H9 (cell line): ENCODE results near the gene NPIPA1. TPM values are rescaled to one million over a fixed set of nuclear protein-coding genes. Genes with fewer than 3 reads are reported as not detected.
"Not testable (repeated sequence)": the region's sequence is repeated elsewhere in the genome, so short reads cannot be mapped to it uniquely, and the experiment has no call there.

Experiments
- DNase-seq: peaks from one replicate; pipeline ENCODE4 v3.0.0-alpha.2; 2017
- H2AFZ ChIP-seq: one replicate; pipeline ENCODE4 v1.6.1; 2013; ENCODE audit warnings: mild to moderate bottlenecking, low read length, control low read depth, moderate library complexity
- H2AK5ac ChIP-seq: 2 replicates; pipeline ENCODE4 v1.6.1; 2013; ENCODE audit warnings: low read length, control low read depth, mixed read lengths; ENCODE audit not compliant: insufficient read length
- H2BK120ac ChIP-seq: one replicate; pipeline ENCODE4 v1.6.1; 2013; ENCODE audit warnings: low read depth, mild to moderate bottlenecking, low read length, control low read depth, inconsistent platforms; ENCODE audit not compliant: poor library complexity, severe bottlenecking
- H2BK12ac ChIP-seq: 2 replicates; pipeline ENCODE4 v1.6.1; 2013; ENCODE audit warnings: low read length, control low read depth, mixed read lengths, low read depth; ENCODE audit not compliant: insufficient read length
- H2BK15ac ChIP-seq: 2 replicates; pipeline ENCODE4 v1.6.1; 2013; ENCODE audit warnings: low read depth, low read length, control low read depth
- H2BK20ac ChIP-seq: one replicate; pipeline ENCODE4 v1.6.1; 2013; ENCODE audit warnings: low read depth, mild to moderate bottlenecking, low read length, control low read depth, inconsistent platforms; ENCODE audit not compliant: poor library complexity, severe bottlenecking
- H2BK5ac ChIP-seq: 2 replicates; pipeline ENCODE4 v1.6.1; 2013; ENCODE audit warnings: low read length, control low read depth, mixed read lengths; ENCODE audit not compliant: insufficient read length
- H3K14ac ChIP-seq: 2 replicates; pipeline ENCODE4 v1.6.1; 2013; ENCODE audit warnings: low read length, control low read depth; ENCODE audit not compliant: insufficient read depth
- H3K18ac ChIP-seq: 2 replicates; pipeline ENCODE4 v1.6.1; 2013; ENCODE audit warnings: low read depth, mild to moderate bottlenecking, mixed read lengths, low read length, control low read depth; ENCODE audit not compliant: insufficient read length
- H3K23ac ChIP-seq: 2 replicates; pipeline ENCODE4 v1.6.1; 2013; ENCODE audit warnings: low read length, control low read depth, mixed read lengths, low read depth; ENCODE audit not compliant: insufficient read length
- H3K23me2 ChIP-seq: 2 replicates; pipeline ENCODE4 v1.6.1; 2013; ENCODE audit warnings: low read depth, mild to moderate bottlenecking, mixed read lengths, low read length, control low read depth; ENCODE audit not compliant: insufficient read length, poor library complexity, severe bottlenecking
- H3K27ac ChIP-seq: 2 replicates; pipeline ENCODE4 v1.5.1; 2013; ENCODE audit warnings: low read length, control low read depth, mixed read lengths, low read depth; ENCODE audit not compliant: insufficient read length
- H3K27me3 ChIP-seq: 2 replicates; pipeline ENCODE4 v1.6.1; 2013; ENCODE audit warnings: low read length, control low read depth, inconsistent platforms; ENCODE audit not compliant: insufficient read depth
- H3K4ac ChIP-seq: 2 replicates; pipeline ENCODE4 v1.6.1; 2013; ENCODE audit warnings: low read depth, mild to moderate bottlenecking, control low read depth, inconsistent platforms, low read length, moderate library complexity
- H3K4me1 ChIP-seq: 2 replicates; pipeline ENCODE4 v1.6.1; 2013; ENCODE audit warnings: low read length, control low read depth, inconsistent platforms; ENCODE audit not compliant: insufficient read depth
- H3K4me2 ChIP-seq: 2 replicates; pipeline ENCODE4 v1.6.1; 2013; ENCODE audit warnings: low read length, control low read depth, mixed read lengths; ENCODE audit not compliant: insufficient read length, insufficient read depth
- H3K56ac ChIP-seq: 2 replicates; pipeline ENCODE4 v1.6.1; 2013; ENCODE audit warnings: low read depth, mild to moderate bottlenecking, mixed read lengths, low read length, control low read depth; ENCODE audit not compliant: insufficient read length
- H3K79me1 ChIP-seq: 2 replicates; pipeline ENCODE4 v1.6.1; 2013; ENCODE audit warnings: low read depth, mild to moderate bottlenecking, moderate library complexity, low read length, control low read depth, inconsistent platforms; ENCODE audit not compliant: insufficient read depth, poor library complexity, severe bottlenecking
- H3K79me2 ChIP-seq: 2 replicates; pipeline ENCODE4 v1.6.1; 2013; ENCODE audit warnings: low read length, control low read depth, inconsistent platforms; ENCODE audit not compliant: insufficient read depth
- H3K9ac ChIP-seq: 2 replicates; pipeline ENCODE4 v1.6.1; 2013; ENCODE audit warnings: low read length, control low read depth, mixed read lengths; ENCODE audit not compliant: insufficient read length; ENCODE audit errors: extremely low read depth
- H3K9me3 ChIP-seq: one replicate; pipeline ENCODE4 v1.6.1; 2013; ENCODE audit warnings: low read depth, low read length, inconsistent platforms; ENCODE audit not compliant: control insufficient read depth
- H3T11ph ChIP-seq: one replicate; pipeline ENCODE4 v1.6.1; 2013; ENCODE audit warnings: mild to moderate bottlenecking, low read length, control low read depth, inconsistent platforms
- H4K20me1 ChIP-seq: one replicate; pipeline ENCODE4 v1.6.1; 2013; ENCODE audit not compliant: control insufficient read depth, insufficient read length, insufficient read depth
- H4K5ac ChIP-seq: 2 replicates; pipeline ENCODE4 v1.6.1; 2013; ENCODE audit warnings: low read depth, mild to moderate bottlenecking, mixed read lengths, low read length, control low read depth; ENCODE audit not compliant: insufficient read length
- H4K8ac ChIP-seq: replicated peaks from 2 replicates; pipeline ENCODE4 v1.6.1; 2013; ENCODE audit warnings: low read length, control low read depth, mixed read lengths, low read depth; ENCODE audit not compliant: insufficient read length
- H4K91ac ChIP-seq: 2 replicates; pipeline ENCODE4 v1.6.1; 2013; ENCODE audit warnings: low read depth, mild to moderate bottlenecking, moderate library complexity, mixed read lengths, low read length, control low read depth; ENCODE audit not compliant: insufficient read length
- H3K27ac Mint-ChIP-seq, 3 experiments: 2 replicates in 2 of 3; 3 replicates in 1 of 3; pipeline ENCODE4 v1.8.0; 2020 to 2021; ENCODE audit warnings: mixed read lengths in 3 of 3, mild to moderate bottlenecking in 1 of 3, moderate library complexity in 1 of 3
- H3K27me3 Mint-ChIP-seq: 2 replicates; pipeline ENCODE4 v1.8.0; 2021; ENCODE audit warnings: low read depth, mild to moderate bottlenecking, moderate library complexity, mixed read lengths
- H3K36me3 Mint-ChIP-seq, 3 experiments: 2 replicates in 2 of 3; 3 replicates in 1 of 3; pipeline ENCODE4 v1.8.0; 2020 to 2021; ENCODE audit warnings: low read depth in 3 of 3, mixed read lengths in 3 of 3; ENCODE audit not compliant: insufficient read depth in 1 of 3
- H3K4me1 Mint-ChIP-seq, 2 experiments: 2 replicates each; pipeline ENCODE4 v1.8.0; 2020; ENCODE audit warnings: mixed read lengths in 2 of 2
- H3K4me3 Mint-ChIP-seq, 2 experiments: 2 replicates in 1 of 2; 3 replicates in 1 of 2; pipeline ENCODE4 v1.8.0; 2020 to 2021; ENCODE audit warnings: mild to moderate bottlenecking in 2 of 2, mixed read lengths in 2 of 2, moderate library complexity in 1 of 2
- H3K9me3 Mint-ChIP-seq, 2 experiments: 2 replicates in 1 of 2; 3 replicates in 1 of 2; pipeline ENCODE4 v1.8.0; 2020; ENCODE audit warnings: mild to moderate bottlenecking in 2 of 2, mixed read lengths in 2 of 2, moderate library complexity in 1 of 2
- WGBS: extraction: QIAGEN DNeasy Blood & Tissue Kit; methylation state at CpG from one replicate; pipeline ENCODE4 v1.1.7; 2013; ENCODE audit warnings: missing lambda C conversion rate, low lambda C conversion rate, mixed read lengths; ENCODE audit not compliant: insufficient read length; ENCODE audit errors: extremely low coverage; 5-methylcytosine and 5-hydroxymethylcytosine counted together
- total RNA-seq: library from RNA; stranded (reverse); gene quantifications from 2 replicates; pipeline ENCODE4 v1.2.1, GENCODE V29; 2021

NPIPA1 gene
- total RNA-seq, 1 experiment from 2014 or later, result 130 TPM

GRCh38 chr16:14988661-14989191 lies 51.5 kb downstream of the NPIPA1 start:
- not testable (repeated sequence) for H3K79me2 ChIP-seq, H3K4me1 ChIP-seq, H3K4me3 Mint-ChIP-seq

GRCh38 chr16:14989291-14990281 lies 52.3 kb downstream of the NPIPA1 start:
- H3K79me2 ChIP-seq, H3K4me1 Mint-ChIP-seq, H3K9me3 ChIP-seq, H3K4ac ChIP-seq, H3K27ac ChIP-seq, H4K5ac ChIP-seq, H3K4me2 ChIP-seq, H3K18ac ChIP-seq, H2BK15ac ChIP-seq, H3K9ac ChIP-seq, H3K4me1 ChIP-seq, H2BK5ac ChIP-seq, H4K91ac ChIP-seq, H3K4me3 Mint-ChIP-seq, H4K8ac ChIP-seq, H2BK120ac ChIP-seq, H2AFZ ChIP-seq, H3K27me3 ChIP-seq, H3K23me2 ChIP-seq, H3T11ph ChIP-seq, H3K56ac ChIP-seq, H3K14ac ChIP-seq, H3K27ac Mint-ChIP-seq, H4K20me1 ChIP-seq, H3K23ac ChIP-seq, H2BK20ac ChIP-seq, H3K27me3 Mint-ChIP-seq, H2BK12ac ChIP-seq, H2AK5ac ChIP-seq: not testable (repeated sequence)
- Mint-ChIP-seq H3K36me3 (peaks cover 16 to 35% (median 31%) of the 10 kb centered on the region in 3 experiments), H3K9me3 (peaks cover 6 to 11% of the 10 kb centered on the region in 2 experiments; a peak in 4 of 5 replicates)
- peaks cover 11% of the 10 kb centered on the region for H3K79me1 ChIP-seq
- no CpG with 5 or more reads among the region's 98 CpGs for WGBS
- DNase-seq, result peak; percentile 51

More at GRCh38 chr16:14988661-14989191, 51.5 kb downstream of the NPIPA1 start:
- H2BK15ac ChIP-seq, H3K14ac ChIP-seq, H3K4me1 Mint-ChIP-seq, H2BK120ac ChIP-seq, H4K91ac ChIP-seq, H3K23me2 ChIP-seq, H3K27me3 Mint-ChIP-seq, H3K4me2 ChIP-seq, H4K20me1 ChIP-seq, H4K5ac ChIP-seq, H3K56ac ChIP-seq, H2AFZ ChIP-seq, H3K4ac ChIP-seq, H3T11ph ChIP-seq, H2BK5ac ChIP-seq, H4K8ac ChIP-seq, H2BK12ac ChIP-seq, H3K23ac ChIP-seq, H3K27ac ChIP-seq, H2BK20ac ChIP-seq, H3K27me3 ChIP-seq, H3K9ac ChIP-seq, H3K18ac ChIP-seq, H3K9me3 Mint-ChIP-seq, H2AK5ac ChIP-seq, H3K9me3 ChIP-seq: not testable (repeated sequence)
- Mint-ChIP-seq H3K36me3 (peaks cover 18 to 35% (median 31%) of the 10 kb centered on the region in 3 experiments), H3K27ac (peak overlapping the region; percentile 8 to 95 (median 42); a peak in 3 of 7 replicates)
- no CpG with 5 or more reads among the region's 25 CpGs for WGBS
- peaks cover 11% of the 10 kb centered on the region for H3K79me1 ChIP-seq
- DNase-seq, result peak; percentile 35
